B cell (primary cell): ENCODE data around the gene GFM2. TPM values are rescaled to one million over a fixed set of nuclear protein-coding genes. Genes with fewer than 3 reads are reported as not detected.

Experiments used
- ATAC-seq: fragments of 200-7000 bp; cut with Tn5 transposase; one replicate; pipeline ENCODE4 v1.10.0; 2021; ENCODE audit warnings: low read depth, mild to moderate bottlenecking, moderate number of reproducible peaks, moderate library complexity
- CTCF ChIA-PET: fragments of 350-600 bp; sonication (Branson Sonifier 250); formaldehyde crosslinking; loops from one replicate; lab custom pipeline; 2021; ENCODE audit warnings: antibody characterized with exemption, inconsistent platforms; lab: Charles Lee
- POLR2A ChIA-PET: fragments of 350-600 bp; sonication (Branson Sonifier 250); formaldehyde crosslinking; loops from one replicate; lab custom pipeline; 2021; ENCODE audit warnings: antibody characterized with exemption; lab: Charles Lee
- DNase-seq: peaks from one replicate; pipeline ENCODE4 v3.0.0; 2013
- H2AFZ ChIP-seq: 2 replicates; pipeline ENCODE4 v1.6.1; 2012; ENCODE audit warnings: mild to moderate bottlenecking, low read depth, low read length; ENCODE audit not compliant: insufficient read depth, poor library complexity, severe bottlenecking
- H3K27ac ChIP-seq, 2 donors: 1 replicate in 1 of 2; 2 replicates in 1 of 2; pipeline ENCODE4 v1.5.1; 2012 to 2013; ENCODE audit warnings: low read length in 2 of 2, mild to moderate bottlenecking in 2 of 2, moderate library complexity in 1 of 2
- H3K27me3 ChIP-seq, 4 experiments: fragments of 200-600 bp in 1 of 4; sonication (generic) in 1 of 4; replicated peaks in 1 of 4; 1 replicate in 2 of 4; 2 replicates in 2 of 4; pipeline versions ENCODE4 v1.6.1 to v1.7.0; 2013 to 2016; ENCODE audit warnings: low read length in 3 of 4, mild to moderate bottlenecking in 2 of 4, mixed read lengths in 1 of 4, moderate library complexity in 1 of 4; ENCODE audit not compliant: insufficient read depth in 4 of 4, control insufficient read depth in 3 of 4; ENCODE audit errors: control extremely low read depth in 1 of 4
- H3K36me3 ChIP-seq, 2 experiments: replicated peaks in 1 of 2; 1 replicate in 1 of 2; 2 replicates in 1 of 2; pipeline versions ENCODE4 v1.6.1 to v1.7.1; 2013; ENCODE audit warnings: low read length in 1 of 2; ENCODE audit not compliant: insufficient read depth in 2 of 2, control insufficient read depth in 1 of 2; ENCODE audit errors: control extremely low read depth in 1 of 2, extremely low read depth in 1 of 2
- H3K4me1 ChIP-seq, 2 donors: fragments of 200-600 bp in 1 of 2; sonication (generic) in 1 of 2; 1 replicate in 1 of 2; 2 replicates in 1 of 2; pipeline versions ENCODE4 v1.5.1 to v1.6.1; 2013 to 2017; ENCODE audit warnings: low read length in 2 of 2; ENCODE audit not compliant: control insufficient read depth in 2 of 2, insufficient read depth in 2 of 2
- H3K4me2 ChIP-seq: replicated peaks from 2 replicates; pipeline ENCODE3; 2012; ENCODE audit warnings: mild to moderate bottlenecking, low read depth, low read length; ENCODE audit not compliant: poor library complexity, severe bottlenecking
- H3K4me3 ChIP-seq, 5 experiments: fragments of 200-600 bp in 1 of 5; sonication (generic) in 1 of 5; 1 replicate in 3 of 5; 2 replicates in 2 of 5; pipeline versions ENCODE4 v1.5.1 to v1.7.0; 2011 to 2016; ENCODE audit warnings: low read length in 4 of 5, mild to moderate bottlenecking in 4 of 5, low read depth in 2 of 5, control low read depth in 1 of 5, moderate library complexity in 1 of 5; ENCODE audit not compliant: insufficient read depth in 1 of 5; ENCODE audit errors: control extremely low read depth in 1 of 5, extremely low read depth in 1 of 5
- H3K79me2 ChIP-seq: fragments of 200-600 bp; sonication (generic); one replicate; pipeline ENCODE4 v1.6.0; 2016; ENCODE audit warnings: low read length; ENCODE audit not compliant: control insufficient read depth, insufficient read depth
- H3K9ac ChIP-seq: fragments of 200-600 bp; sonication (generic); 2 replicates; pipeline ENCODE4 v1.6.1; 2017; ENCODE audit warnings: mild to moderate bottlenecking, low read length, moderate library complexity
- H3K9me3 ChIP-seq, 3 donors: one replicate each; pipeline versions ENCODE4 v1.6.1 to v1.7.1; 2013; ENCODE audit warnings: low read length in 2 of 3; ENCODE audit not compliant: control insufficient read depth in 2 of 3, insufficient read depth in 1 of 3; ENCODE audit errors: control extremely low read depth in 1 of 3
- H4K20me1 ChIP-seq: 2 replicates; pipeline ENCODE4 v1.6.0; 2012; ENCODE audit warnings: mild to moderate bottlenecking, low read length; ENCODE audit not compliant: insufficient read depth, control insufficient read depth, poor library complexity, severe bottlenecking
- H3K27ac Mint-ChIP-seq: one replicate; pipeline ENCODE4 v1.8.0; 2021; ENCODE audit warnings: mixed read lengths
- H3K27me3 Mint-ChIP-seq: one replicate; pipeline ENCODE4 v1.8.0; 2021; ENCODE audit warnings: mixed read lengths
- H3K4me1 Mint-ChIP-seq: one replicate; pipeline ENCODE4 v1.8.0; 2021; ENCODE audit warnings: mixed read lengths
- H3K4me3 Mint-ChIP-seq: one replicate; pipeline ENCODE4 v1.8.0; 2021; ENCODE audit warnings: mixed read lengths
- H3K9me3 Mint-ChIP-seq: one replicate; pipeline ENCODE4 v1.8.0; 2022; ENCODE audit warnings: mixed read lengths; ENCODE audit not compliant: insufficient read depth
- CTCF ChIP-seq: fragments of 200-600 bp; IDR thresholded peaks from one replicate; pipeline ENCODE4 v1.8.0; 2022; ENCODE audit warnings: antibody characterized with exemption, mild to moderate bottlenecking
- EZH2 ChIP-seq: IDR thresholded peaks from 2 replicates; pipeline ENCODE4 v1.6.1; 2012; ENCODE audit warnings: borderline replicate concordance, low read depth, mild to moderate bottlenecking, moderate library complexity, low read length; ENCODE audit not compliant: insufficient read depth, poor library complexity, severe bottlenecking
- WGBS: methylation state at CpG from one replicate; pipeline ENCODE4 v1.1.5; 2013; ENCODE audit warnings: missing lambda C conversion rate; ENCODE audit not compliant: insufficient coverage; 5-methylcytosine and 5-hydroxymethylcytosine counted together
- intact Hi-C: fragments of 100-400 bp; cut with micrococcal nuclease; formaldehyde crosslinking; loops from one replicate; pipeline ENCODE4 v1.10.0; 2022
- polyA plus RNA-seq: library from polyadenylated mRNA; depleted of rRNA; stranded (reverse); fragments of >200 nt; gene quantifications from 2 replicates; pipeline ENCODE4 v1.2.3, GENCODE V29; 2012
- total RNA-seq, 2 donors: library from RNA; stranded (reverse); fragments of 120-200 nt in 1 of 2; gene quantifications; 1 replicate in 1 of 2; 2 replicates in 1 of 2; pipeline versions ENCODE4 v1.2.3 to v1.2.4, GENCODE V29; 2013 to 2022

The GFM2 gene
- total and polyA plus RNA-seq, 2 donors (not counting 1 experiment from before 2014, with no cell fraction given) = 11.0 to 28.5 TPM

GRCh38 chr5:74738406-74738805, 28.5 kb downstream of the GFM2 start:
- Histone ChIP-seq H3K27ac (no peak overlapping the region), H3K9ac (no peak overlapping the region), H3K4me3 (no peak overlapping the region), H3K4me1 (no peaks in the 10 kb centered on the region), H2AFZ (no peak overlapping the region), H3K9me3 (no peaks in the 10 kb centered on the region), H3K27me3 (no peaks in the 10 kb centered on the region), H3K4me2 (no peak overlapping the region), H4K20me1 (no peaks in the 10 kb centered on the region), H3K36me3 (peaks cover 26 to 68% of the 10 kb centered on the region in 2 experiments), H3K79me2 (no peaks in the 10 kb centered on the region)
- Mint-ChIP-seq H3K9me3 (no peaks in the 10 kb centered on the region), H3K4me1 (no peaks in the 10 kb centered on the region), H3K27ac (no peak overlapping the region), H3K27me3 (no peaks in the 10 kb centered on the region), H3K4me3 (no peak overlapping the region)
- 96% methylated on average over 3 of the region's 4 CpGs for WGBS
- CTCF ChIA-PET = no interaction called here
- DNase-seq (no peak), ATAC-seq (no peak)
- TF ChIP-seq EZH2 = no peak
- TF ChIP-seq CTCF = no peak
- intact Hi-C loops = no loop called here
- POLR2A ChIA-PET = no interaction called here

- Histone ChIP-seq H3K4me2 (no peak overlapping the region), H3K9me3 (no peaks in the 10 kb centered on the region), H3K36me3 (peaks cover 24 to 64% of the 10 kb centered on the region in 2 experiments), H2AFZ (no peak overlapping the region), H4K20me1 (no peaks in the 10 kb centered on the region), H3K27ac (no peak overlapping the region), H3K79me2 (no peaks in the 10 kb centered on the region), H3K27me3 (no peaks in the 10 kb centered on the region), H3K4me1 (no peaks in the 10 kb centered on the region), H3K4me3 (no peak overlapping the region), H3K9ac (no peak overlapping the region)
- no peak overlapping the region for H3K27ac Mint-ChIP-seq
- intact Hi-C loops = no loop called here
- WGBS = 97% methylated on average over 3 of the region's 6 CpGs
- CTCF ChIA-PET = no interaction called here
- H3K27me3 Mint-ChIP-seq = no peaks in the 10 kb centered on the region
- H3K9me3 Mint-ChIP-seq = no peaks in the 10 kb centered on the region
- ATAC-seq (no peak), DNase-seq (no peak)
- no peak overlapping the region for H3K4me3 Mint-ChIP-seq
- no peaks in the 10 kb centered on the region for H3K4me1 Mint-ChIP-seq
- TF ChIP-seq CTCF (no peak), EZH2 (no peak)
- POLR2A ChIA-PET = no interaction called here
These were observed 30.2 kb downstream of the GFM2 start for GRCh38 chr5:74736759-74737158.
